HG02943 (cell line): ENCODE data around the gene XPR1.

Experiments
- ATAC-seq: cut with Tn5 transposase; IDR thresholded peaks from one replicate; pipeline ENCODE4 v1.9.1; 2021; ENCODE audit warnings: mild to moderate bottlenecking, low read depth, moderate library complexity; ENCODE audit not compliant: unreplicated experiment

The XPR1 gene

GRCh38 chr1:180909462-180909976 lies 277.7 kb downstream of the XPR1 start:
- peak; percentile 46 for ATAC-seq

GRCh38 chr1:180911640-180912191 lies 279.9 kb downstream of the XPR1 start:
- no peak for ATAC-seq

GRCh38 chr1:180912211-180912800 lies 280.5 kb downstream of the XPR1 start:
- ATAC-seq = no peak

- ATAC-seq = no peak
These were observed 281.2 kb downstream of the XPR1 start, which contains the start of gene KIAA1614 for GRCh38 chr1:180912801-180913565. KIAA1614 (plus strand) TSS chr1:180912897; CDS start chr1:180913244, 347 bp downstream.

GRCh38 chr1:180915426-180915965 lies 283.7 kb downstream of the XPR1 start:
- no peak for ATAC-seq

GRCh38 chr1:180916012-180916770 lies 284.4 kb downstream of the XPR1 start:
- ATAC-seq = no peak

GRCh38 chr1:180916771-180917170 lies 284.9 kb downstream of the XPR1 start:
- no peak for ATAC-seq

GRCh38 chr1:180917306-180918065 lies 285.7 kb downstream of the XPR1 start:
- no peak for ATAC-seq

- no peak for ATAC-seq
These were observed 286.7 kb downstream of the XPR1 start for GRCh38 chr1:180918519-180918918.

- ATAC-seq = no peak
These were observed 287.4 kb downstream of the XPR1 start for GRCh38 chr1:180919183-180919700.

GRCh38 chr1:180920193-180920592 lies 288.4 kb downstream of the XPR1 start:
- ATAC-seq = no peak

GRCh38 chr1:180920702-180921101 lies 288.9 kb downstream of the XPR1 start:
- ATAC-seq = no peak

GRCh38 chr1:180921386-180921785 lies 289.6 kb downstream of the XPR1 start:
- ATAC-seq = no peak

- ATAC-seq = no peak
These were observed 290.2 kb downstream of the XPR1 start for GRCh38 chr1:180921891-180922630.

- no peak for ATAC-seq
These were observed 290.8 kb downstream of the XPR1 start for GRCh38 chr1:180922631-180923015.

GRCh38 chr1:180923021-180923841 lies 291.4 kb downstream of the XPR1 start:
- no peak for ATAC-seq

- ATAC-seq = no peak
These were observed 292.1 kb downstream of the XPR1 start for GRCh38 chr1:180923887-180924286.

GRCh38 chr1:180924939-180925338 lies 293.1 kb downstream of the XPR1 start:
- no peak for ATAC-seq
